Measurements from ENCODE around the gene LTBP3. TPM values are rescaled to one million over a fixed set of nuclear protein-coding genes. Genes with fewer than 3 reads are reported as not detected.

Gene LTBP3
- total and polyA plus RNA-seq, 2 of the 13 experiments (the other 11 are each of a cell fraction or from before 2014, with no cell fraction given) = 12.2 to 68.1 TPM

- peak in 1 of 2 experiments; percentile 80; a peak in 2 of 4 replicates for TF ChIP-seq ATF4 (CRISPR knock-in tag; IDR thresholded peaks at IDR 0.05)
- no peak for TF ChIP-seq CCAR2 (optimal IDR thresholded peaks at IDR 0.05; ENCODE audit: low read depth, low read length)
- no peak for TF ChIP-seq CREM (IDR thresholded peaks at IDR 0.05)
- no peak for TF ChIP-seq CREM (CRISPR knock-in tag; IDR thresholded peaks at IDR 0.05)
- no peak for TF ChIP-seq E2F1 (CRISPR knock-in tag; IDR thresholded peaks at IDR 0.05)
- TF ChIP-seq ZXDC (CRISPR knock-in tag; IDR thresholded peaks at IDR 0.05) = no peak
- no peak for TF ChIP-seq FOXK2 (IDR thresholded peaks at IDR 0.05)
- TF ChIP-seq SATB2 (CRISPR knock-in tag; IDR thresholded peaks at IDR 0.05) = peak; percentile 43; the same call in 1 of the 2 replicates
- no peak for TF ChIP-seq BATF2 (CRISPR knock-in tag; IDR thresholded peaks at IDR 0.05)
- no peak for TF ChIP-seq PPARG (CRISPR knock-in tag; conservative IDR thresholded peaks at IDR 0.05)
- TF ChIP-seq KLF12 (CRISPR knock-in tag; IDR thresholded peaks at IDR 0.05; ENCODE audit: borderline replicate concordance) = peak; percentile 39; the same call in 1 of the 2 replicates
- TF ChIP-seq SRSF9 (IDR thresholded peaks at IDR 0.05; ENCODE audit: borderline replicate concordance, insufficient read depth, low read depth, low read length, poor library complexity, severe bottlenecking) = no peak
- no peak for TF ChIP-seq ZNF431 (CRISPR knock-in tag; IDR thresholded peaks at IDR 0.05; ENCODE audit: borderline replicate concordance, low read depth)
- no peak for TF ChIP-seq SPEN (CRISPR knock-in tag; IDR thresholded peaks at IDR 0.05; ENCODE audit: low read depth)
- TF ChIP-seq ZGPAT (CRISPR knock-in tag; IDR thresholded peaks at IDR 0.05) = no peak
- TF ChIP-seq ZNF816 (CRISPR knock-in tag; IDR thresholded peaks at IDR 0.05; ENCODE audit: borderline replicate concordance) = 0 out of 2 replicates have a peak, but pooled peaks have one; percentile 27
- TF ChIP-seq KDM3A (CRISPR knock-in tag; IDR thresholded peaks at IDR 0.05; ENCODE audit: low read depth) = 0 out of 2 replicates have a peak, but pooled peaks have one; percentile 2
- no peak for TF ChIP-seq HMG20A (CRISPR knock-in tag; IDR thresholded peaks at IDR 0.05; ENCODE audit: borderline replicate concordance)
- TF ChIP-seq SAP130 (CRISPR knock-in tag; IDR thresholded peaks at IDR 0.05; ENCODE audit: low read depth) = no peak
Observed at GRCh38 chr11:65498042-65498726, 60.0 kb downstream of the LTBP3 start (continued).
